ENCODE measurements around the gene CHID1. TPM values are rescaled to one million over a fixed set of nuclear protein-coding genes. Genes with fewer than 3 reads are reported as not detected.

CHID1 gene
- total and polyA plus RNA-seq, 9 of the 15 experiments (the other 6 are each of a cell fraction or from before 2014, with no cell fraction given) = 15.1 to 108 (median 39.8) TPM

GRCh38 chr11:959608-960007 is 49.0 kb upstream of the CHID1 start:
- Histone ChIP-seq H3K9ac (ENCODE audit: insufficient read depth in 1 of 2, low read depth in 2 of 2, low read length in 2 of 2) (peak overlapping the region in 1 of 2 experiments; percentile 61; a peak in 1 of 4 replicates), H3K9me1 (ENCODE audit: control insufficient read depth, insufficient read depth, low read length) (no peaks in the 10 kb centered on the region), H3K4me3 (no peak overlapping the region), H4K20me1 (replicated peaks; ENCODE audit: control insufficient read depth, insufficient read depth, low read length) (no peaks in the 10 kb centered on the region), H3K4me2 (ENCODE audit: insufficient read depth, low read length) (no peak overlapping the region), H3K4me1 (replicated peaks in 1 of 2; ENCODE audit: control insufficient read depth in 2 of 2, insufficient read depth in 2 of 2, low read length in 2 of 2) (peaks cover 0 to 8% of the 10 kb centered on the region in 2 experiments; a peak in 2 of 5 replicates), H2AFZ (ENCODE audit: low read depth, low read length) (no peak overlapping the region), H3K36me3 (ENCODE audit: control insufficient read depth, insufficient read depth, low read length) (peaks cover 23% of the 10 kb centered on the region; the same call in 2 of the 3 replicates), H3K27ac (ENCODE audit: extremely low read depth, low read depth, low read length) (no peak overlapping the region), H3K79me2 (ENCODE audit: control insufficient read depth, insufficient read depth, low read length) (peaks cover 15% of the 10 kb centered on the region; the same call in 1 of the 3 replicates), H3K27me3 (ENCODE audit: control insufficient read depth in 2 of 2, insufficient read depth in 2 of 2, low read length in 2 of 2) (no peaks in the 10 kb centered on the region), H3K9me3 (replicated peaks; ENCODE audit: control insufficient read depth, insufficient read depth, low read depth, low read length) (no peaks in the 10 kb centered on the region; the same call in 1 of the 2 replicates)
- WGBS (ENCODE audit: insufficient coverage, low coverage, missing lambda C conversion rate) = 91% methylated on average over 7 of the region's 10 CpGs
- ATAC-seq = no peak
- no peak for FAIRE-seq
- intact Hi-C loops (cut with micrococcal nuclease) = no loop called here
- in situ Hi-C loops (cut with MboI) = no loop called here
- ChIA-PET POLR2A (no interaction called here), CTCF (ENCODE audit: low intra/inter-chr PET ratio) (no interaction called here)
- TF ChIP-seq CHD1 (IDR thresholded peaks at IDR 0.05; ENCODE audit: low read length) = no peak
- 0 out of 2 replicates have a peak, but pooled peaks have one; percentile 29 for TF ChIP-seq ZBTB33 (CRISPR knock-in tag; IDR thresholded peaks at IDR 0.05)
- BruUV-seq (replicated peaks) = no TSS peak
- no peak for DNase-seq (ENCODE audit: extremely low read depth in 1 of 4, low spot score in 3 of 4)

GRCh38 chr11:959027-959426 is 48.4 kb upstream of the CHID1 start:
- Histone ChIP-seq H2AFZ (ENCODE audit: low read depth, low read length) (no peak overlapping the region), H3K36me3 (ENCODE audit: control insufficient read depth, insufficient read depth, low read length) (peaks cover 20% of the 10 kb centered on the region; the same call in 2 of the 3 replicates), H3K9ac (ENCODE audit: insufficient read depth in 1 of 2, low read depth in 2 of 2, low read length in 2 of 2) (no peak overlapping the region), H3K9me3 (replicated peaks; ENCODE audit: control insufficient read depth, insufficient read depth, low read depth, low read length) (no peaks in the 10 kb centered on the region; the same call in 1 of the 2 replicates), H3K27ac (ENCODE audit: extremely low read depth, low read depth, low read length) (no peak overlapping the region), H3K9me1 (ENCODE audit: control insufficient read depth, insufficient read depth, low read length) (no peaks in the 10 kb centered on the region), H3K4me2 (ENCODE audit: insufficient read depth, low read length) (no peak overlapping the region), H3K4me3 (no peak overlapping the region), H4K20me1 (replicated peaks; ENCODE audit: control insufficient read depth, insufficient read depth, low read length) (no peaks in the 10 kb centered on the region), H3K27me3 (ENCODE audit: control insufficient read depth in 2 of 2, insufficient read depth in 2 of 2, low read length in 2 of 2) (no peaks in the 10 kb centered on the region), H3K79me2 (ENCODE audit: control insufficient read depth, insufficient read depth, low read length) (peaks cover 20% of the 10 kb centered on the region; the same call in 1 of the 3 replicates), H3K4me1 (replicated peaks in 1 of 2; ENCODE audit: control insufficient read depth in 2 of 2, insufficient read depth in 2 of 2, low read length in 2 of 2) (peaks cover 0 to 8% of the 10 kb centered on the region in 2 experiments; a peak in 2 of 5 replicates)
- no peak for DNase-seq (ENCODE audit: extremely low read depth in 1 of 4, low spot score in 3 of 4)
- CTCF ChIA-PET (ENCODE audit: low intra/inter-chr PET ratio) = no interaction called here
- POLR2A ChIA-PET = no interaction called here
- intact Hi-C loops (cut with micrococcal nuclease) (no loop called here), in situ Hi-C loops (cut with MboI) (no loop called here)
- no TSS peak for BruUV-seq (replicated peaks)
- WGBS (ENCODE audit: insufficient coverage, low coverage, missing lambda C conversion rate) = 91% methylated on average over 14 of the region's 14 CpGs
- ATAC-seq = no peak
- FAIRE-seq = no peak
- TF ChIP-seq CBX5 (IDR thresholded peaks at IDR 0.05; ENCODE audit: borderline replicate concordance, low read depth) (no peak), MCM3 (IDR thresholded peaks at IDR 0.05) (no peak), EP300 (IDR thresholded peaks at IDR 0.05; ENCODE audit: low read length) (no peak), ELK1 (CRISPR knock-in tag; IDR thresholded peaks at IDR 0.05) (no peak), NCOA6 (IDR thresholded peaks at IDR 0.05) (no peak), PCBP1 (IDR thresholded peaks at IDR 0.05; ENCODE audit: low read depth, low read length, poor library complexity, severe bottlenecking) (no peak), ETS2 (tag; IDR thresholded peaks at IDR 0.05; ENCODE audit: borderline replicate concordance, poor library complexity, severe bottlenecking) (no peak), ZNF584 (CRISPR knock-in tag; IDR thresholded peaks at IDR 0.05; ENCODE audit: low read depth) (no peak), LEF1 (IDR thresholded peaks at IDR 0.05) (no peak)
